Measurements from ENCODE around the gene PXN. TPM values are rescaled to one million over a fixed set of nuclear protein-coding genes. Genes with fewer than 3 reads are reported as not detected.
"Not testable (repeated sequence)": the region's sequence is repeated elsewhere in the genome, so short reads cannot be mapped to it uniquely, and the experiment has no call there.

Gene PXN
- total and polyA plus RNA-seq, 8 donors: 20.9 to 59.0 (median 29.4) TPM

- H3K27me3 ChIP-seq: no peaks in the 10 kb centered on the region
- no peak for FAIRE-seq
- no peak overlapping the region for H3K4me3 ChIP-seq
- DNase-seq: no peak
- no peak for TF ChIP-seq CTCF (IDR thresholded peaks at IDR 0.05)
- no peak for ATAC-seq
- peaks cover 0 to 49% (median 12%) of the 10 kb centered on the region in 3 donors for H3K36me3 ChIP-seq
- H3K4me1 ChIP-seq: no peaks in the 10 kb centered on the region
- H3K27ac ChIP-seq: no peak overlapping the region
- no peaks in the 10 kb centered on the region for H3K9me3 ChIP-seq
- intact Hi-C loops (cut with DNase I): loop anchor here in 1 of 3 donors (10.0 kb wide), 1 partner anchor 49 kb away; the partner anchor contains the start of gene PXN
- 92 to 96% methylated on average over 15 of the region's 15 CpGs for WGBS, 2 donors
These were observed 50.2 kb downstream of the PXN start for GRCh38 chr12:120215357-120215735.

DNA sequence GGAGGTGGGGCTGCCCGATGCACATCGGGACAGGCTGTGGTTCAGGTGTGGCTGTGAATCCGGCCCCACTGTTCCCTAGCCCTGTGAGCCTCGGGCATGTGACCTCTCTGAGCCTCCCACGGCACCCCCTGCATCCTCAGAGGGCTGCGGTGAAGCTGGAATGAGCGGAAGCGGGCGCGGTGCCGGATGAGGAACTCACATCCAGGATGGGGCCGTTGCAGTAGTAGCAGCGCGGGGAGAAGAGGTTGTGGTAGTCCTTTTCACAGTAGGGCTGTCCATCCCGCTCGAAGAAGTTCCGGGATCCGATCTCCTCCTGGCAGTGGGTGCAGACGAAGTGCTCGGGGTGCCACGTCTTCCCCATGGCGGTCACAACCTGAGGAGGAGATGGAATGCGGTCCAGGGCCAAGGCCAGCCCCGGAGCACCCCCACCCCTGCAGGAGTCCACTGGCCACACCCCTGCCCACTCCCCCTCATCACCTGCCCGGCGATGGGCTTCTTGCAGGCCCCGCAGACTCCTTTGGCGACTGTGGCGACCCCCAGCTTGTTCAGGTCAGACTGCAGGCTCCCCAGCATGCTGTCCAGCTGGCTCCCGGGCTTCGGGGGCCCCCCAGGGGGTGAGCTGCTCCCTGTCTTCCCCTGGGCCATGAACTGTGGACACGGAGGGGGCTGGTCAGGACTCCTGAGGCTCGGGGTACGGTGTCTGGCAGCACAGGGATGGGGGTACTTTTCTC lies 50.7 kb downstream of the PXN start:
- intact Hi-C loops (cut with DNase I): loop anchor here in 1 of 3 donors (10.0 kb wide), 1 partner anchor 50 kb away; the partner anchor contains the start of gene PXN
- Histone ChIP-seq H3K36me3 (peaks cover 0 to 47% (median 12%) of the 10 kb centered on the region in 3 donors), H3K27me3 (no peaks in the 10 kb centered on the region), H3K27ac (no peak overlapping the region), H3K4me1 (no peaks in the 10 kb centered on the region), H3K9me3 (no peaks in the 10 kb centered on the region), H3K4me3 (no peak overlapping the region)
- no peak for ATAC-seq
- peak in 1 of 6 donors; percentile 74 for DNase-seq
- FAIRE-seq: no peak
- TF ChIP-seq CTCF (IDR thresholded peaks at IDR 0.05): no peak
- 91 to 93% methylated on average over 33 to 34 of the region's 34 CpGs for WGBS, 2 donors

GRCh38 chr12:120213758-120214157 lies 51.8 kb downstream of the PXN start:
- 95 to 97% methylated on average over 20 of the region's 20 CpGs for WGBS, 2 donors
- FAIRE-seq (no peak), DNase-seq (no peak), ATAC-seq (no peak)
- Histone ChIP-seq H3K36me3 (peaks cover 0 to 36% (median 12%) of the 10 kb centered on the region in 3 donors), H3K9me3 (no peaks in the 10 kb centered on the region), H3K27ac (no peak overlapping the region), H3K4me1 (no peaks in the 10 kb centered on the region), H3K4me3 (no peak overlapping the region), H3K27me3 (no peaks in the 10 kb centered on the region)
- TF ChIP-seq CTCF (IDR thresholded peaks at IDR 0.05): no peak
- intact Hi-C loops (cut with DNase I): loop anchor here in 1 of 3 donors (10.0 kb wide), 1 partner anchor 51 kb away; the partner anchor contains the start of gene PXN

DNA sequence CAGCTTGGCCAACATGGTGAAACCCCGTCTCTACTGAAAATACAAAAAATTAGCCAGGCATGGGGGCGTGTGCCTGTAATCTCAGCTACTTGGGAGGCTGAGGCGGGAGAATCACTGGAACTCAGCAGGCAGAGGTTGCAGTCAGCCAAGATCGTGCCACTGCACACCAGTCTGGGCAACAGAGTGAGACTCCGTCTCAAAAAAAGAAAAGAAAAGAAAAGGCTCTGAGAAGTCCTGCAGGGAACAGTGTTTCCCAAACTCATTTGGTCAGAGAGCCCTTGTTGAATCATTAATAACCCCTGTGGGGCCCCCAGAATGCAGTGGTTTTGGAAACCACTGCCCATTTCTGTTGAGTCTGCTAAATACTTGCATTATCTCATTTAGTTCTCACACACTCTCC lies 52.3 kb downstream of the PXN start:
- intact Hi-C loops (cut with DNase I): loop anchor here in 1 of 3 donors (10.0 kb wide), 1 partner anchor 52 kb away; the partner anchor contains the start of gene PXN
- ATAC-seq, H3K9me3 ChIP-seq, H3K27ac ChIP-seq, H3K4me1 ChIP-seq, FAIRE-seq, H3K4me3 ChIP-seq, DNase-seq, H3K27me3 ChIP-seq: not testable (repeated sequence)
- H3K36me3 ChIP-seq: peaks cover 0 to 36% (median 12%) of the 10 kb centered on the region in 3 donors
- 89 to 94% methylated on average over 5 of the region's 5 CpGs for WGBS, 2 donors

- Histone ChIP-seq H3K4me1 (no peaks in the 10 kb centered on the region), H3K9me3 (no peaks in the 10 kb centered on the region), H3K36me3 (peaks cover 0 to 40% (median 12%) of the 10 kb centered on the region in 3 donors), H3K27ac (no peak overlapping the region), H3K4me3 (no peak overlapping the region), H3K27me3 (no peaks in the 10 kb centered on the region)
- no peak for TF ChIP-seq CTCF (IDR thresholded peaks at IDR 0.05)
- 95 to 97% methylated on average over 24 of the region's 24 CpGs for WGBS, 2 donors
- DNase-seq: peak in 1 of 6 donors; percentile 61
- no peak for ATAC-seq
- intact Hi-C loops (cut with DNase I): loop anchor here in 1 of 3 donors (10.0 kb wide), 1 partner anchor 52 kb away; the partner anchor contains the start of gene PXN
- no peak for FAIRE-seq
These were observed 53.2 kb downstream of the PXN start for GRCh38 chr12:120212301-120212700.
